WTC11 (cell line): ENCODE results near the gene NGB.

Experiments
- CTCF ChIP-seq: fragments of 200-600 bp; IDR thresholded peaks from 2 replicates; pipeline ENCODE4 v1.8.0; 2022; ENCODE audit warnings: antibody characterized with exemption
- ELF4 ChIP-seq: sonication (generic); formaldehyde crosslinking; IDR thresholded peaks from 2 replicates; pipeline ENCODE4 v1.8.1; 2022; ENCODE audit warnings: low read depth, mild to moderate bottlenecking, moderate library complexity, missing genetic modification reagents
- GABPB1 ChIP-seq: sonication (generic); formaldehyde crosslinking; IDR thresholded peaks from 2 replicates; pipeline ENCODE4 v1.8.1; 2023; ENCODE audit warnings: mild to moderate bottlenecking, missing genetic modification reagents
- IRF1 ChIP-seq: sonication (generic); formaldehyde crosslinking; IDR thresholded peaks from 2 replicates; pipeline ENCODE4 v1.8.0; 2023; ENCODE audit warnings: missing genetic modification reagents
- KAT7 ChIP-seq: sonication (generic); formaldehyde crosslinking; IDR thresholded peaks from 2 replicates; pipeline ENCODE4 v1.8.1; 2023; ENCODE audit warnings: missing genetic modification reagents, mild to moderate bottlenecking, borderline replicate concordance
- MXD4 ChIP-seq: fragments of 250-450 bp; sonication (Bioruptor Pico); IDR thresholded peaks from 2 replicates; pipeline ENCODE4 v1.8.0; 2021; ENCODE audit warnings: mild to moderate bottlenecking, moderate library complexity, borderline replicate concordance
- SP1 ChIP-seq: sonication (generic); formaldehyde crosslinking; conservative IDR thresholded peaks from 2 replicates; pipeline ENCODE4 v1.8.1; 2022; ENCODE audit warnings: missing genetic modification reagents

- TF ChIP-seq IRF1 (CRISPR knock-in tag), result no peak
- no peak for TF ChIP-seq GABPB1 (CRISPR knock-in tag)
- TF ChIP-seq ELF4 (CRISPR knock-in tag), result no peak
- no peak for TF ChIP-seq CTCF
- no peak for TF ChIP-seq SP1 (CRISPR knock-in tag)
- no peak for TF ChIP-seq MXD4
- TF ChIP-seq KAT7, result no peak
These were observed 32.6 kb upstream of the NGB start for GRCh38 chr14:77303417-77304156.
